ENCODE results near the gene RABGAP1L.
"Not testable (repeated sequence)": the region's sequence is repeated elsewhere in the genome, so short reads cannot be mapped to it uniquely, and the experiment has no call there.

The RABGAP1L gene

DNA sequence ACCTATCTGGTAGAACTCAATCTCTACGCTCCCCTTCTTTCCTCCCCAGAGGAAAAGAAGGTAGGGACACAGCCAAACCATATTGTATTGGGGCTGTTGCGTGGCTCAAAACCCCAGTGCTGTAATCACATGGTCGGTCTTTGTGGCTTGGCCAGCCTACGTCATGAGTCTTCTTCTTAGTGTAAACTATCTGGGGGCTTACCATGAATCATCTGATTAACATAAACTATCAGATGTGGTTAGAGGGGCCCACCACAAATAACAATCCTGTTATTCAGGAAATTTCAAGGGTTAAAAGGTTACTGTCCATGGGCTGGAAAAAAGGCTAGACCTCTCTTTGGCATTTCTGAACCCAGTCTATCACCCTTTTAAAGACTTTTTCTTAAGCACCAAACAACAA lies 238.9 kb downstream of the RABGAP1L start:
- no peak for DNase-seq

- DNase-seq, result no peak
These were observed 239.9 kb downstream of the RABGAP1L start for GRCh38 chr1:174399211-174399610.

- DNase-seq, result no peak
These were observed 241.8 kb downstream of the RABGAP1L start for GRCh38 chr1:174401075-174401474.

DNA sequence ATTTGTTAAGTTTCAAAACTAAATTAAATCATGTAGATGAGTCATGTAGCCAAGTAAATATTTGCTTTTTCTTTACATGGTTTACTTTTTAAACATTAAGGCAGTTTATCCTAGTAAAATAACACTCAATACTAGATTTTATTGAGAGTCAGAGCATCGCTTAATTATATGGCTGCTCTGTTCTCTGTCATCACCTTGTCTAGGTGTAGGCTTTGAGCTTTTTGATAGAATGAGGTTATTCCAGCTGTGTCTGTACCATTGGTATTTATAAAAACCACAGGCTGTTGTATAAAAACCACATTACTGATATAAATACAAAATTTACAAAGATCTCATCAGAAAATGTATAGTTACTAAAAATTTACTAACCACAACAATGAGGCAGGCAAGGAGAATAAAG lies 245.9 kb downstream of the RABGAP1L start:
- DNase-seq, result no peak

DNA sequence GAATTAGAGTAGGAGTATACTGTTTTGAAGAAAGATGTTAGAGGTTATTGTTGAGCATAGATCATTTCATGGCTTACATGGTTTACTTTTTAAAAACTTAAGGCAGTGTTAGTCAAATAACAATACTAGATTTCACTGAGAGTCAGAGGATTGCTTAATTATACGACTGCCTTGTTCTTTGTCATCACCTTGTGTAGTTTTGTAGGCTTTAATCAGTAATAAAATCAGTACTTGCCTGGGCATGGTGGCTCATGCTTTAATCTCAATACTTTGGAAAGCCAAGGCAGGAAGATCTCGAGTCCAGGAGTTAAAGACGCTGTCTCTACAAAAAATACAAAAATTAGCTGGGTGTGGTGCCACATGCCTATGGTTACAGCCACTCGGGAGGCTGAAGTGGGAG lies 247.1 kb downstream of the RABGAP1L start:
- DNase-seq, result no peak

DNA sequence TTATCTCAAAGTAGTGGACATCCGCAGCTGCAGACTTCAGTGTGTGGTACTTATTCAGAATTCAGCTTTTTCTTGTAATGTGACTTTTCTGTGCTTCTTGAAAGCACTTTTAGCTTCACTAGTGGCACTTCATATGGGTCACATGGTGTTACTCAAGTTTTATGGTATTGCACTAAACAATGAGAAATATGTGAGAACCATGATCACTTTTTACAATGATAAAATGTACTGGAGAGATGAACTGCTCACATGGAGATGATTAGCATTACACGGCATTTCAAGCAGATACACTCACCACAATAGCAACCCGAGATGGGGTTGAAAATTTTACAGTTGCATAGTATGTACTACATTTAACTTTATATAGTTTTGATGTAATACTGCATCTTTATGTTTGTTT lies 248.3 kb downstream of the RABGAP1L start:
- no peak for DNase-seq

DNA sequence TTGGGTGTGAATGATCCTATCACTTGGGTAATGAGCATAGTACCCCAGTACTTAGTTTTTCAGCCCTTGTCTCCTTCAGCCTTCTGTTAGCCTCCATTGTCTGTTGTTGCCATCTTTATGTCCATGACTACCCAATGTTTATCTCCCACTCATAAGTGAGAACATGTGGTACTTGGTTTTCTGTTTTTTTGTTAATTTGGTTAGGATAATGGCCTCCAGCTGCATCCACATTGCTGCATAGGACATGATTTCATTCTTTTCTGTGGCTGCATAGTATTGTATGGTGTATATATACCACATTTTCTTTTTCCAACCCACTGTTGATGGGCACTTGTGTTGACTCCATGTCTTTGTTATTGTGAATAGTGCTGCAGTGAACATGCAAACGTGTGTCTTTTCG lies 248.8 kb downstream of the RABGAP1L start:
- DNase-seq, result no peak

GRCh38 chr1:174409801-174410200 lies 250.5 kb downstream of the RABGAP1L start:
- not testable (repeated sequence) for DNase-seq

GRCh38 chr1:174413632-174414031 lies 254.3 kb downstream of the RABGAP1L start:
- no peak for DNase-seq

DNA sequence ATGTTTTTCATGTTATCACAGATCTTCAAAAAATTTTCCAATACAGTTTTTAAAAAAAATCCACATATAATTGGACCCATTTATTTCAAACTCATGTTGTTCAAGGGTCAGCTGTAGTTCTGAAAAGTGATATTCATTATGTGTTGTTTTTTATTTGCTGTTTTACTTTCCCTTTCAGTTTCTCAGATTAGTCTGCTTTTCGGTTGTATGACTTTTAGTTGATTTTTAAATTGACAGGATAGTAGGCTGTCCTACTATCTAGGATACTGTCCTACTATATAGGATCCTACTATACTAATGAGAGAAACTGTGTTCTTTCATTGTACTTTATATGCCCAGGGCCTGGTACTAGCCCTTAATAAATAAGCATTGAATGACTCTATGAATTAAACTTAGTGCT lies 254.9 kb downstream of the RABGAP1L start:
- DNase-seq, result no peak

DNA sequence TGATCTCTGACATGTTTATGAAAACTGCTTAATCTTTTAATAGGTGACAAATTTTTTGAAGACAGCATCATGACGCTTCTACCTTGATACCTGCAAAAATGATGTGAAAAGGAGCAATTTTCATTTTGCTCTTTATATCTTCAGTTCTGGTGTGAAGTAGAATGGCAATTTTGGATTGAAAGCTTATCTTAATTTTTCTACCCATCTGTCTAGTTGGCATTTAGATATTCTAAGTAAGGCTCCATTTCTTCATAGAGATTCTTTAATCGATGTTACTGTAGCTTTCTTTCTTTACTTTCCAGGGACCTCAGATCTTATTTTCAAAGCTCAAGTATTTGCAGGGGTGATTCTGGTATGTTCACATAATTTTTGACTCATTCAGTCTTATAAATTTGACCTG lies 256.2 kb downstream of the RABGAP1L start:
- DNase-seq, result no peak

DNA sequence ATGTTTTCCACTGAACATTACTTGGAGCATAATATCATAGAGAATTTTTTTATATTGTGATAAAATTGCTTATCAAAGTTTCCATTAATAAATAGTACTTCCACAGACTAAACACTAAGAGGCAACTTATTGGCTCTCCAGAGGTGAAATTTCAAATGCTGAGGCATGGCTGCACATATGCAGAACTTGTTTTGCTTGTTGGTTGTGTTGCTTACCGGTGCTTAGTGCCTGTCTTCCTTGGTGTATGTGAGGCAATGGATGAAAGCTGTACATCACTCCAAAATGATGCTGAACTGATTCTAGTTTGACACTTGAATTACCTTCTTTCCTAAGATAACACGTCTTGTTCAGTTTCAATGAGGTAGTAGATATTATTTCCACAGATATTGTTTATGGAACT lies 258.6 kb downstream of the RABGAP1L start:
- no peak for DNase-seq

DNA sequence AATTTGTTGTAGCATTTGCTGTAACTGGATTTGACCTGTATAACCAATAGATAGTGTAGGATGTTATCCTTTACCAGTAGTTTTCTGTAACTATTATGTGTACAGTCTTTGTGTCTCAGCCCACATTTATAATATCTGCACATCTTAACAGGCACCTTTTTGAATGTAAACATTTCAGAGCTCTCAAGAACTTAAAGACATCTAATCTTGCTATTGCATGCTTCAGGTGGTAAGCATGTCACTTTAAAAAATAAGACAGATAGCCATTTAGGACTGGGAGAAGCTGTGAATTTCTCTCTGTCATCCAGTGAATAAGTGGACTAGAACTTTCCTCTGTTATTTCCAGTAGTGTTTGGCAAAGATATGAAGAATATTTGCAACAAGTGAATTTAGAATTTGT lies 265.8 kb downstream of the RABGAP1L start:
- no peak for DNase-seq

- no peak for DNase-seq
These were observed 266.8 kb downstream of the RABGAP1L start for GRCh38 chr1:174426153-174426552.

- no peak for DNase-seq
These were observed 268.7 kb downstream of the RABGAP1L start for GRCh38 chr1:174428033-174428432.

DNA sequence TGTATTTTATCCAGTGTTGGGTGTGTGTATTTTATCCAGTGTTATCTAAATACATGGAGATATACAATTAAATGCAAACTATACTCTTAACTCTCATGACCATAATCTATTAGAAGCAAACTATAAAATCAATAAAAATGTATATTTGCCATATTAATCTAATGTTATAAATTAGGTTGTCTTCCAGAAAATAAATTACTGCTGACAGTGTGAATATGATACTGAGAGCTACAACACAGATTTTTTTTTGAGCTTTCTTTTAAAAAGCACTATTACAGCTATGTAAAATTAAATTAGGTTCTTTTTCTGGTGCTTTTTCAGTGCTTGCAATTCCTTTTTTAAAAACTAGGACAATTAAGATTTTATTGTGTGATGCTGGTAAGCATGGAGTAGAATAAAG lies 269.4 kb downstream of the RABGAP1L start:
- no peak for DNase-seq

GRCh38 chr1:174433451-174433850 lies 274.1 kb downstream of the RABGAP1L start:
- DNase-seq, result no peak

DNA sequence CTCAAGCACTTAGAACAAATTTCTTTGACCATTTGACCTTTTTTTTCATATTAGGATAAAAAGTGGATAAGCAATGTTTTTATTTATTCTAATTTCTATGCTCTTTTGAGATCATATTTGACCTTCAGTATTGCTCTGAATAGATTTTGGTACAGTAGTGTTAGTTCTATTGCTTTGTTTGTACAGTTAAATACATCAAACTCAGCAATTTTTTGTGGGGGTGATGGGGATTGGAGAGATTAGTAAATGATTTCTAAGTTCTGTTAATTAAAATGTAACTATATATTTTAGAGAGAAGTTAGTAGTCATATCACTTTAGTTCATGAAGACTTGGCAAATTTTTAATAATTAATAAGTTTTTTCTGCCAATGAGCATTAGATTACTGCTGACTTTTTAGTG lies 286.0 kb downstream of the RABGAP1L start:
- no peak for DNase-seq

DNA sequence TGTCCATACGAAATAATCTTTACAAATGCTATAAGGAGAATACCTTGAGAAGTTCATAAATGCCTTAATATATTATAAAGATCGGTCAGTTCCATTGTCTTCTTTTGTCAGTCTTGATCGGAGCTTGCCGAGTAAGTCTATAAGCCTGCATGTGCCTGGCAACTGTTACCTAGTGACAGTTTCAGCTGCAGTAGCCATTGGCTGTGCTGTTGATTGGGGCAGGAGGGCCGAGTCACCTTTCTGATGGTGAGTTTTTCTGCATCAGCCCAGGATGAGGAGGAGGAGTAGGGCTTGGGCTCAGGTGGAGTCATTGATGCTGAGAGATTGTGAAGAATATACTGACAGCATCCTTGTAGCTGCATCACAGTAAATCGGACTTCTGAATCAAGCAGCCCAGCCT lies 286.5 kb downstream of the RABGAP1L start:
- DNase-seq, result no peak

GRCh38 chr1:174447866-174448530 lies 288.7 kb downstream of the RABGAP1L start, which contains the start of gene GPR52:
GPR52 (plus strand) TSS chr1:174447964; CDS start chr1:174448112, 148 bp downstream.
- DNase-seq, result no peak

GRCh38 chr1:174448531-174448883 lies 289.2 kb downstream of the RABGAP1L start:
- no peak for DNase-seq

DNA sequence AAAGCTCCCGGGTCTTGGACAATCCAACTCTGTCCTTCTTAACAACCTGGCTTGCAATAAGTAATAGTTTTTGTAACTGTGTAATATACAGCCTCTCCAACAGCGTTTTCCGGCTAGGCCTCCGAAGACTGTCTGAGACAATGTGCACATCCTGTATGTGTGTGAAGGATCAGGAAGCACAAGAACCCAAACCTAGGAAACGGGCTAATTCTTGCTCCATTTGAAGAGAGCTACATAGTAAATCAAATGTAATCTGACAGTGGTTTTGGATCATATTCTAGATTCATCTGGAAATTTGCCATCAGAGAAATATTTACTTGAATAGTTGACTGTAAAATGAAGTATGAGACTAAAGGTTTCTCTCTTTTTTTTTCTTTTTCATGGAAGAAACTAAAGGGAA lies 289.7 kb downstream of the RABGAP1L start:
- no peak for DNase-seq

GRCh38 chr1:174451408-174451807 lies 292.1 kb downstream of the RABGAP1L start:
- no peak for DNase-seq

DNA sequence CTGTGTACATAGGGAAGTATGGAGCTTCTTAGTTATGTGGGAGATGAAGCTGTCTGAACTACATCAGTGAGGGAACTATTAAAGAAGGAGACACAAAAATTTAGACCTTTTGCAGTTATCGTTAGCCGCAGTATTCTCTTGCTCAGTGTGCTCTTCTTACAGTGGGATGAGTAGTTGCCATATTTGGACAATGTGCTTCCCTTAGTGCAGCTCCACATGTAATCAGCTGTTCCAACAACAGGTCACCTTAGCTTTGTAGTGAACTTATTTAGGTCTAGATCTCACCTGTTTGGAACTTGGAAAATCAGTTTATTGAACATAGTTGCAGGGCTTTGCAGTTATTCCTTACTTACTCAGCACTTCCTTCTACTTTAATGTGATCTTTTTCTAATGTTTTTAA lies 306.5 kb downstream of the RABGAP1L start:
- DNase-seq, result no peak

- no peak for DNase-seq
These were observed 307.3 kb downstream of the RABGAP1L start for GRCh38 chr1:174466607-174467006.

GRCh38 chr1:174469052-174469451 lies 309.7 kb downstream of the RABGAP1L start:
- DNase-seq, result no peak

All from activated CD8-positive, alpha-beta memory T cell treated with anti-CD3 and anti-CD28 coated beads, Interleukin-2, amount 50 U/mL, for 48 hours (primary cell).